ENCODE measurements around the gene ZMYM2.
"Not testable (repeated sequence)": the region's sequence is repeated elsewhere in the genome, so short reads cannot be mapped to it uniquely, and the experiment has no call there.

Gene ZMYM2

DNA sequence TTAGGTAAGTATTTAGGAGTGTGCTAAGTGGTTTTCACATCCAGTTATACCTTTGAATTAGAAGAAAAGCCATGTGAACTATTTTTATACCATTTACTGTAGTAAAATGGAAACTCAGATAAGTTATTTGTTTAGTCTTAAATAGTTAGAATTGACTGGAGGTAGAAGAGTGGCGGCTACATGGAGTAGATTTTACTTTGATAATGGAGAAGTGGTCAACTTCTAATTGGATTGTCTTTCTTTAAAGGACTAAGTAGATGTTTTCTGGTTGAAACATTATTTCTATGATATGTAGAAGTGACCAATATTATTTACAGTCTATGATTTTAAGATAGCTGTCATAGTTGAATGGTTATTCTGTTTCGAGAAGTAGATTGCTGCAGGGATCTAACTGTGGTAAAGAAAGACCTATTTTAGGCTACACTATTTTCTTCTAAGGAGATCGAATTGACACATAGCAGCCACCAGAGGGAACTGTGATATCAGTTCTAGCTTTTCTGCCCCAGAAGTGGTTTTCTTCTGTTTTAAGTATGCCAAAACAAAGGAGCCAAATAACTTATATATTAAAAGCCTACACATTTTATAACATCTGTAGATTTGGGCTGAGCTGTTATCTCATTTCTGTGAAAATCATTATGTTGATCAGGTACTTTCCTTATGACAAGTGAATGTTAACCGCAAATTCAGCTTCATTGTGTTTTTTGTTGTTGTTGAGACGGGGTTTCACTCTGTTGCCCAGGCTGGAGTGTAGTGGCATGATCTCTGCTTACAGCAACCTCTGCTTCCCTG is 26.1 kb downstream of the ZMYM2 start:
- DNase-seq: peak in 1 of 2 experiments; percentile 7

DNA sequence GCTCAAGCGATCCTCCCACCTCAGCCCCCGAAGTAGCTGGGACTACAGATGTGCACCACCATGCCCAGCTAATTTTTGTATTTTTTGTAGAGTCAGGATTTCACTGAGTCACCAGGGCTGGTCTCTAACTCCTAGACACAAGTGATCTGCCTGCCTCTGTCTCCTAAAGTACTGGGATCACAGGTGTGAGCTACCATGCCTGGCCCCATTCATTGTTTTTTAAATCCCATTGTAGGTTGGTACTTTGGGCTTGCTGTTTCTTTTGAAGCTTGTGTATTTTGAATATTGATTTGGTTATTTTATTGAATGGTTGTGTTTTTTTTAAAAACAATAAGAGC is 26.7 kb downstream of the ZMYM2 start:
- no peak for DNase-seq

DNA sequence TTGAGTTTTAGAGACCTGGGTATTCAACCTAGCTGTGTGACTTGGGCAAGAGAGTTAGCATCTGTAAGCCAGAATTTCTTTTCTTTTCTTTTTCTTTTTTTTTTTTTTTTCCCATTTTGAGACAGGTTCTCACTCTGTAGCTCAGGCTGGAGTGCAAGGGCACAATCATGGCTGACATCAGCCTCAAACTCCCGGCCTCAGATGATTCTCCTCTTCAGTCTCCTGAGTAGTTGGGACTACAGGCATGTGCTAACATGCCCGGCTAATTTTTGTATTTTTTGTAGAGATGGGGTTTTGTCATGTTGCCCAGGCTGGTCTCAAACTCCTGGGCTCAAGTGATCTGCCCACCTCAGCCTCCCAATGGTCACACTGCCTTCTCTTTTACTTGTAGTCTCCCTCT is 33.0 kb downstream of the ZMYM2 start:
- no peak for DNase-seq

DNA sequence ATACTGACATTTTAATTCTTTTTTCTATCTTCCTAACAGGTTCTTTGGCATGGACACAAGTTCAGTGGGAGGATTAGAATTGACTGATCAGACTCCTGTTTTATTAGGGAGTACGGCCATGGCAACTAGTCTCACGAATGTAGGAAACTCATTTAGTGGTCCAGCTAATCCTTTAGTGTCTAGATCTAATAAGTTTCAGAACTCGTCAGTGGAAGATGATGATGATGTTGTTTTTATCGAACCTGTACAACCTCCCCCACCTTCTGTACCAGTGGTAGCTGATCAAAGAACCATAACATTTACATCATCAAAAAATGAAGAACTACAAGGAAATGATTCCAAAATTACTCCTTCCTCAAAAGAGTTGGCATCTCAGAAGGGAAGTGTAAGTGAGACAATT is 34.5 kb downstream of the ZMYM2 start:
- no peak for DNase-seq

DNA sequence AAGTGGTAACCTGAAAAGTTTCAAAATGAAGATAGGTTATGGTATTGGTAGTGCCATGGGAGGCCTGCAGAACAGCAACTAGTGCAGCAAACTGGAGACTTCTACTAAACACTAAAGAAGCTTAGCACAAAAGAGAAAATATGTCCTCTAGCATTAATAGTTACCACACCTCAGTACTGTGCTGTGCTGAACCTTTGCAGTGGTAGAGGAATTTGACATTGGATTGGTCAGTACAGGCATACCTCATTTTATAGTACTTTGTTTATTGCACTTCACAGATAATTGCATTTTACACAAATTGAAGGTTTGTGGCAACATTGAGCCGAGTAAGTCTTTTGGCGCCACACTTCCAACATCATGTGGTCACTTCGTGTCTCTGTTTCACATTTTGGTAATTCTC is 40.4 kb downstream of the ZMYM2 start:
- DNase-seq: no peak

DNA sequence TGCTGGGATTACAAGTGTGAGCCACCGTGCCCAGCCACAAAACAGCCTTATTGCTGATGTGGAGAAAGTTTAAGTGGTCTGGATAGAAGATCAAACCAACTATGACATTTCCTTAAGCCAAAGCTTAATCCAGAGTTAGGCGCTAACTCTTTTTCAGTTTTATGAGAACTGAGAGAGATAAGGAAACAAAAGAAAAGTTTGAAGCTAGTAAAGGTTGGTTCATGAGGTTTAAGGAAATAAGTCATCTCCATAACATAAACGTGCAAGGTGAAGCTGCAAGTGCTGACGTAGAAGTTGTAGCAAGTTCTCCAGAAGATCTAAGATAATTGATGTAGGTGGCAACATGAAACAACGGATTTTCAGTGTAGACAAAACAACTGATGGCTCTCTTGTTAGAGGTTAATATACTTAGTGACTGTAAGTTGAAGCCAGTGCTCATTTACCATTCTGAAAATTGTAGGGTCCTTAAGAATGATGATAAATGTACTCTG is 41.6 kb downstream of the ZMYM2 start:
- DNase-seq: no peak

DNA sequence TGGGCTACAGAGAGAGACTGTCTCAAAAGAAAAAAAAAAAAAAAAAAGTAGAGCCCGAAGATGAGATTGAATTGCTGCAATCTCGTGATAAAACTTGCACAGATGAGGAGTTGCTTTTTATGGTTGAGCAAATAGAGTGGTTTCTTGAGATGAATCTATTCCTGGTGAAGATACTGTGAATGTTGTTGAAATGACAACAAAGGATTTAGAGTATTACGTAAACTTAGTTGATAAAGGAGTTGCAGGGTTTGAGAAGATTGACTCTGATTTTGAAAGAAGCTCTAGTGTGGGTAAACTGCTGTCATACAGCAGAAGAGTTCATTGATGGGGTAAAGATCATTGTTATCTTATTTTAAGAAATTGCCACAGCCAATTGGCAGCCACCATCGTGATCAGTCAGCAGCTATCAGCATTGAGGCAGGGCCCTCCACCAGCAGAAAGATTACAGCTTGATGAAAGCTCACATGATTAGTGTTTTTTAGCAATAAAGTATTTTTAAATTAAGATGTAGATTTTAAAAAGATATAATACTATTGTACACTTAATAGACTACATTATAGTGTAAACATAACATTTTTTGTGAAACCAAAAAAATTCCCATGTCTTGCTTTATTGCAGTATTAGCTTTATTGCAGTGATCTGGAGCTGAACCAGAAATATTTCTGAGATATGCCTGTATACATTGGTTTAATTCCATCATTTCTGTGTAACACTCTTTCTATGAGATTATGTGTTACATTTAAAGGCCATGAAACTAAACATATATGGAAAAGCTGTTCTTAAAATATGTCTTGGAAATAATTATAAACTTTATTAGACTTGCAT is 43.1 kb downstream of the ZMYM2 start:
- no peak for DNase-seq

DNA sequence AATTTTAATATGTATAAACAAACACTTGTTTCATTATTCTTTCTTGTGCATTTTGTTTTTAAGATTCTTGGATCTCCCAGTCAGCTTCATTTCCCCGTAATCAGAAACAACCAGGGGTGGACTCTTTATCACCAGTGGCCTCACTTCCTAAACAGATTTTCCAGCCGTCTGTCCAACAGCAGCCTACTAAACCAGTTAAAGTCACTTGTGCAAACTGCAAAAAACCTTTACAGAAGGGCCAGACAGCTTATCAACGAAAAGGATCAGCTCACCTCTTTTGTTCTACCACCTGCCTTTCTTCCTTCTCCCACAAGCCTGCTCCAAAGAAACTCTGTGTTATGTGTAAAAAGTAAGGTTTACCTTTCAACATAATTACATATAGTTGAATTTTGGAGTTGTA is 44.3 kb downstream of the ZMYM2 start:
- DNase-seq: peak in 1 of 2 experiments; percentile 8

DNA sequence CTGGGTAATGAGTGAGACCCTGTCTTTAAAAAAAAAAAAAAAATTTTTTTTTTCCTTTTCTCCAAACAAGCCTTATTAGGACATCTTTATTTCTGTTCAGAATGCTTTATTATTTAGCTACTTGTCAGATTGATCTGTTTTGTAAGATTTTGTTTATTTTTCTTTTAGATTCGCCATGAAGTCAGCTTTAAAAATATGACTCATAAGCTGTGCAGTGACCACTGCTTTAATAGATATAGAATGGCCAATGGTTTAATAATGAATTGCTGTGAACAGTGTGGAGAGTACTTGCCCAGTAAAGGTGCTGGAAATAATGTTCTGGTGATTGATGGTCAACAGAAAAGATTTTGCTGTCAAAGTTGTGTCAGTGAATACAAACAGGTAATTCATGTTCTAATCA is 47.7 kb downstream of the ZMYM2 start:
- DNase-seq: no peak

DNA sequence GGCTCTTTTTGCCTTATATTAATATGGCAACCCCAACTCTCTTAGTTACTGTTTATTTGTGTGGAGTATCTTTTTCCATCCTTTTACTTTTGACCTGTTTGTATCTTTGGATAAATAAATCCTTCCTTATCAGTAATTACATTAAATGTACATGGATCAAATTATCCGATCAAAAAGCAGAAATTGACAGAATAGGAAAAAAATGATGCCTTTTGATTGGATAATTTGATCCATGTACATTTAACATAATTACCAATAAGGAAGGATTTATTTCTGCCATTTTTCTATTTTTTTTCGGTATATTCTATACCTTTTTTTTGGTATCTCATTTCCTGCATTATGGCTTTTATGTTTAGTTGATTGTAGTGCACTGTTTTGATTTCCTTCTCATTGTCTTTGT is 57.2 kb downstream of the ZMYM2 start:
- no peak for DNase-seq

DNA sequence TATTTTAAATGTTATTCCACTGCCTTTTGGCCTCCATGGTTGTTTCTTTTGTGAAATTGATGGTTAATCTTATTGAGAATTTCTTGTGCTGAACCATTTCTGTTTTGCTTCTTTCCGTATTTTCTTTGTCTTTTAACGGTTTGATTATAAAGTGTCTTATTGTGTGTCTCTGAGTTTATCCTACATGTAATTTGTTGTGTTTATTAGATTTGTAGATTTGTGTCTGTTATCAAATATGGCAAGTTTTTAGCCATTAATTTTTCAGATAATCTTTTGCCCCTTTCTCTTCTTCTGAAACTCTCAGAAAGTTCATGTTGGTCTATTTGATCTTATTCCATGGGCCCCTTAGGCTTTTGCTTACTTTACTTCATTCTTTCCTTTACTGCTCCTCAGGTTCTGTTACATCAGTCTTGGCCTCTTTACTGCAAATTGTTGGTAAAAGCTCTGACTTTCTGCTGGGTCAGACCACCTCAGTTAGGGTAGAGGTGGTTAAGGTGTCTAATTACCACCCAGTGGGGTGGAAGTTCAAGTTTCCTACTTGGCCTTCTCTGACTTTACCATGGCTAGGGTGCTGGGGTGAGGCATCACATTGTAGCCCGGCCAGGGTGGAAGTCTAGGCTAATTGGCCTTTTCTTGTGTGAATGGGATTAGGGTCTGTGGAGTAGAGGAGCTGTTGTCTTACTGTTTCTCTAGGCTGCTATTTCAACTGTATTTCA is 58.3 kb downstream of the ZMYM2 start:
- DNase-seq: no peak

DNA sequence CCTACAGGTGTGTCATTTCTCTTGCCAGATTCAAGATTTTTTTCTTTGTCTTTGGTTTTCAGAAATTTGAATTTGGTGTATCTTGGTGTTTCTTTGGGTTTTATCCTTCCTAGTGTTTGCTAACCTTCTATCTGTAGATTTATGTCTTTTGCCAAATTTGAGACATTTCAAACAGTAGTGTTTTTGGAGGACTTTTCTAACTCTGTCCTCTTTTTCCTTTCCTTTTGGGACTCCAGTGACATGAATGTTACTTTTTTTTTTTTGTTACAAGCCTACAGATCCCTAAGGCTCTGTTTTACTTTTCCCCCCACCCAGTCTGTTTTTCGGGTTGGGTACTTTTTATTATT is 58.8 kb downstream of the ZMYM2 start:
- DNase-seq: no peak

DNA sequence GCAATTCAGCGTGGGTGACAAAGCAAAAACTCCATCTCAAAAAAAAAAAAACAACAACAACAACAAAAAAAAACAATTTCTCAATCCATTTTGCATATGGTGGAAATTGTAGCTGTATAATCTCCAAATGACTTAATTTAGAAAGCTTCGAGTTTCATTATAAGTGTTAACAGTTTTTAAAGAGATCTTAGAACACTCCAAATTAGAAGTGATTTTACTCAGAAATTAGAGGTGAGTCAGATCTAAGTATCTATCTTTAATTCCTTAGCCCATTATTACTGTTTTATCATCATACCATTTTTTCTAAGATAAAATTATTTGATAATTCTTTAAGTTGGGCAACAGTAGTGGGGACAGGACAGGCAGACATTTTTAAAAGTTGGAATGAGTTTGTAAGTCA is 60.5 kb downstream of the ZMYM2 start:
- DNase-seq: no peak

DNA sequence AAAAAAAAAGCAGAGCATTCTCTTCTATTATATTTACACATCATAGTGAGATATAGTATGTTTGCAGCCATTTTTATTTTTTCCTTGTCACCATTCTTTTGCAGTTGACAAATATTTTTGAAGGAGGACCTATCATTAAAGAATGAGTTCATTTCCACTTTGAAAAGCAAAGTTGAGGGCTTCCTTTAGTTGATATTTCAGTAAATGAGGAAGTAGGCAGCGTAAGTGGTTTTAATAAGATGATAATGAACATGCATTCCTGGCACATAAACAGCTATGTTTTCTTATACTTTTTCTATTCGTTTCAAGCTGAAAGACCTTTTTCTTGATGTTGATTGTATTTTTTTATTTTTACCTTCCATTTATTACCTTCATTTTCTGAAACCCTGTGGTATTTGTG is 66.2 kb downstream of the ZMYM2 start:
- no peak for DNase-seq

DNA sequence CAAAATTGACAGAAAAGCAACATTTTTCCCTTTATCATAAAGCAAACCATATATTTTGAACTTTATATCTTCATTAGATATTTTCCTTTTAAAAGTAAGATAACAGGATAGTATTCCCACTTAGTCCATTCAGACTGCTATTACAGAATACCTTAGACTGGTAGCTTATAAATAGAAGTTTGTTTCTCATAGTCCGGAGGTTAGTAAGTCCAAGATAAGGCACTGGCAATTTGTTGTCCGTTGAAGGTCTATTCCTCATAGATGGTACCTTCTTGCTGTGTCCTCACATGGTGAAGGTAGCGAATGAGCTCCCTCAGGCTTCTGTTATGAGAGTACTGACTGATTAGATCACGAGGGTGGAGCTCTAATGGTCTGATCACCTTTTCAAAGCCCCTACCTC is 70.4 kb downstream of the ZMYM2 start:
- no peak for DNase-seq

DNA sequence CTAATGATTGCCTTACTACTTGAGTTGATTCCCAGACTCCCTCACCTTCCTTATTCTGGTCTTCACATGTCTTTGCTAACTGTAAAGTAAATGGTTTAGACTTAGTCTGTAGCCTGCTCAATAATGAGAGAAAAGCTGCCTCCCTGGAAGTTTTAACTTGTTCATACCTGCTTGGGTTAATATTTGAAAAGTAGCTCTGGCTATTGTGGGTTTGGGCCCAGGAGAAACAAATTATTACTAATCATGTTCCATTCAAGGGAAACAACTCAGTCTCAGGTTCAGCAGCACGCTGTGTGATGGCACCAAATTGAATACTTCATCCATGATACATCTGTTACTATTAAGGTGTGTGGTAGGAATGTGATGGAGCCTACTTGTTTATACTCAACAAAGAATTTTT is 75.0 kb downstream of the ZMYM2 start:
- no peak for DNase-seq

DNA sequence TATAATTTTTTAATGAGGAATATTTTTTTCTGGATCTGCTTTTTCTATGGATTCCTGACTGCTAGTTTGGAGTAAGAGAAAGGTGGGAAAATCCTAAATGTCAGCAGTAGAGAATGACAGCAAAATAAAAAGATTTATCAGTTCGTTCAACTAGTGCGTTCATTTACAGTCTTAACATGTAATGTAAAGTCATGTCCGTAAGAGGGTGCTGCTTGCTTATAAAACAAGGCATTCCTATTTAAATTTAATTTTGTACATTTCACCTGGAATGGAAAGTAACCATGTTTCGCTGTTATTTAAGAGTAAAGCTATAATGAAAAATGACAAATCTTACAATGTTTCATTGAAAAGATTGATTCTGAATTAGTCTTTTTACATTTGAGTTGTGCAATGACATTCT is 76.6 kb downstream of the ZMYM2 start:
- no peak for DNase-seq

DNA sequence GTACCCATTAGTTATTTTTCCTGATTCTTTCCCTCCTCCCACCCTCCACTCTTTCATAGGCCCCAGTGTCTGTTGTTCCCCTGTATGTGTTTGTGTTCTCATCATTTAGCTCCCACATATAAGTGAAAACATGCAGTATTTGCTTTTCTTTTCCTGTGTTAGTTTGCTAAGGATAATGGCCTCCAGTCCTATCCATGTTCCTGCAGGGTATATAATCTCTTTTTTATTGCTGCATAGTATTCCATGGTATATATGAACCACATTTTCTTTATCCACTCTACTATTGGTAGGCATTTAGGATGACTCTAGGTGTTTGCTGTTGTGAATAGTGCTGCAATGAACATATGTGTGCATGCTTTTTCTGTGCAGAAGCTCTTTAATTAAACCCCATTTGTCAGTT is 79.4 kb downstream of the ZMYM2 start:
- DNase-seq: no peak

DNA sequence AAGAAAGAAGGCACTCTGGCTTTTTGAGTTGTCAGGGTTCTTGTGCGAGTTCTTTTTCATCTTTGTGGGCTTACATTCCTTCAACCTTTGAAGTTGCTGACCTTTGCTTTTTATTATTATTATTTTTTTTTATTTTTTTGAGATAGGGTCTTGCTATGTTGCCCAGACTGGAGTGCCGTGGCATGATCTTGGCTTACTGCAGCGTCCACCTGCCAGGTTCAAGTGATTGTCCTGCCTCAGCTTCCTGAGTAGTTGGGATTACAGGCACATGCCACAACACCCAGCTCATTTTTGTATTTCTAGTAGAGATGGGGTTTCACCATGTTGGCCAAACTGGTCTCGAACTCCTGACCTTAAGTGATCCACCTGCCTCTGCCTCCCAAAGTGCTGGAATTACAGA is 84.1 kb downstream of the ZMYM2 start:
- not testable (repeated sequence) for DNase-seq

DNA sequence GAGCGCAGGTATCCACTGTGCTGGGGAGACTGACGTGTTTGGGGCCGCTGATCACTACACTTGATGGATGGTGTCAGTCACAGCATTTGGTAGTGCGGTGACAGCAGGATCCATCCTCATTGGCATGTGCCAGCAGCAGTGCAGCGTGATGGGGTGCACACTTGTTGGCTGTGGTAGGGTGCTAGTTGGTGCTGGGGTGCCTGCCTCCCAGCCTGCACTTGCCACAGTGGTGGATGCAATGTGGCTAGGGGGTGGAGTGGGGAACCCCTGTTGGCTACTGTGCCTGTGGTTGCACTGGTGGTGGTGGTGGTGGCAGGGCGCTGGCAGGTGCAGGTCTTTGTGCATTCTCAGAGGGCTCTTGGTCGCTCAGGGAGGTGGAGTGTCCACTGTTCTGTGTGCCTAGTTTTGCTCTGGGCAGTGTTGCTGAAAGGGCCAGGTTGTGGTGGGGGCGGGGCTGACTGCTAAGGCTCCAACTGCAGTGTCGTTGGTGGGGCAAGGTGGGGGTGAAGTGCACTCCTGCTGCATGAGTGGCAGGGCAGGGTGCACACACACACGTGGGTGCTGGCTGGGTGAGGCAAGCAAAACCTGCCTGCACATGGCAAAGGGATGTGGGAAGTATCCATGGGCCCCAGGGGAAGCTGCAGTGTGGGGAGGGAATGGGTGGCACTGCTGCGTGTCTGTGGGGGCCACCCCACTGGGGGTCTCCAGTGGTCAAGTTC is 84.8 kb downstream of the ZMYM2 start:
- DNase-seq: no peak

DNA sequence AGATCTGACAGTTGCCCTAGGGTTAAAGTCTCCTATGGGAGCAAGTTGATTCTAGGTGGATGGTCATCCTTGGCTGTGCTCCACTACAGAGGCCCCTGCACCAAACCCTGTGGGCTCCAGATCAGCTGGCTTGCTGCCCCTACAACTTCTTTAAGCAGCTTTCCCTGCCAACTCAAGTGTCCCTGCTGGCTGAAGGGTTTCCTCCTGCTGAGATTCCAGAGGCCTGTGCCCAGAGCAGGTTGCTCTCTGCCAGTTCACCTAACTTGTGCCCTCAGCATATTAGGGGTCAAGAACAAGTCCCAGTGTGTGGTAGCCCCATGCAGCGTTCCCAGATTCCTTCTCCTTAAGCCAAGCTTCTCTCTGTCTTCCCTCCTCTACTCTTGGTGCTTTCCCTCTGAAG is 85.6 kb downstream of the ZMYM2 start:
- DNase-seq: no peak

DNA sequence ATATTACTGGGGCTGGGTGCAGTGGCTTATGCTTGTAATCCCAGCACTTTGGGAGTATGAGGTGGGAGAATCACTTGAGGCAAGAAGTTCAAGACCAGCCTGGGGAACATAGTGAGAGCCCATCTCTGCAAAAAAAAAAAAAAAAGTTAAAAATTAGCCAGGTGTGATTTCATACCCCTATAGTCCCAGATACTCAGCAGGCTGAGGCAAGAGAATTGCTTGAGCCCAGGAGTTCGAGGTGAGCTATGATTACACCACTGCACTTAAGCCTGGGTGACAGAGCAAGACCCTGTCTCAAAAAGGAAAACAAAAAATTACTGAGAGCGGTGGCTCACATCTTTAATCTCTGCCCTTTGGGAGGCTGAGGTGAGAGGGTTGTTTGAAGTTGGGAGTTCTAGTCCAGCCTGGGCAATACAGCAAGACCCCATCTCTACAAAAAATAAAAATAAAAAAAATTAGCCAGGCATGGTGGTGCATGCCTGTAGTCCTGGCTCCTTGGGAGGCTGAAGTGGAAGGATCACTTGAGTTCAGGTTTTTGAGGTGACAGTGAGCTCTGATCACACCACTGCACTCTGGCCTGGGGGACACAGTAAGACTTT is 87.5 kb downstream of the ZMYM2 start:
- no peak for DNase-seq

All from NCI-H2081 (cell line).